Testis (tissue), 3 donors: ENCODE measurements around the gene ZBTB7C. TPM values are rescaled to one million over a fixed set of nuclear protein-coding genes. Genes with fewer than 3 reads are reported as not detected.

Experiments
- DNase-seq: peaks from one replicate; pipeline ENCODE4 v3.0.0-alpha.2; 2019
- H3K27ac ChIP-seq, 2 donors: fragments of 200-600 bp; sonication (generic); one replicate each; pipeline ENCODE4 v1.5.1; 2019
- H3K27me3 ChIP-seq: fragments of 200-600 bp; sonication (generic); one replicate; pipeline ENCODE4 v1.5.1; 2019
- H3K36me3 ChIP-seq: fragments of 200-600 bp; sonication (generic); one replicate; pipeline ENCODE4 v1.5.1; 2017; ENCODE audit warnings: low read depth; ENCODE audit errors: missing control alignments
- H3K4me1 ChIP-seq: fragments of 200-600 bp; sonication (generic); one replicate; pipeline ENCODE4 v1.5.1; 2019
- H3K4me3 ChIP-seq, 2 donors: fragments of 200-600 bp; sonication (generic); one replicate each; pipeline ENCODE4 v1.5.1; 2017 to 2019
- H3K9me3 ChIP-seq: fragments of 200-600 bp; sonication (generic); one replicate; pipeline ENCODE4 v1.5.1; 2017
- POLR2A ChIP-seq: fragments of 450-650 bp; IDR thresholded peaks from one replicate; pipeline ENCODE4 v1.6.1; 2017; ENCODE audit warnings: antibody characterized with exemption, mild to moderate bottlenecking, moderate library complexity
- WGBS, 2 donors: methylation state at CpG; one replicate each; pipeline ENCODE4 v1.1.5; 2018; 5-methylcytosine and 5-hydroxymethylcytosine counted together
- intact Hi-C: fragments of 100-400 bp; cut with DNase I; formaldehyde crosslinking; loops from one replicate; pipeline ENCODE4 v1.15.1; 2023; ENCODE audit warnings: low total_unique reads
- polyA plus RNA-seq: library from polyadenylated mRNA; stranded (reverse); fragments of 350-450 nt; fragmentation: Illumina TruSeq; extraction: RNeasy Lipid Tissue Mini Kit (QIAGEN cat#74804); gene quantifications from one replicate; pipeline ENCODE4 v1.2.3, GENCODE V29; 2014; ENCODE audit warnings: low read depth, low replicate concordance; ENCODE audit not compliant: insufficient read depth
- total RNA-seq, 2 donors: library from RNA; depleted of rRNA; stranded (reverse); fragments of >200 nt; gene quantifications; one replicate each; pipeline ENCODE4 v1.2.3, GENCODE V29; 2016
- TF ChIP-seq, protein P1 (sequence below), 3 experiments: fragments of 450-650 bp in 2 of 3; fragments of 200-600 bp in 1 of 3; sonication (generic) in 1 of 3; IDR thresholded peaks; one replicate each; pipeline ENCODE4 v1.5.1; 2016 to 2019; ENCODE audit warnings: antibody characterized with exemption in 3 of 3, mild to moderate bottlenecking in 2 of 3, moderate library complexity in 1 of 3

Gene ZBTB7C
- total and polyA plus RNA-seq, 3 donors from 2014 or later = 14.1 to 65.4 (median 42.4) TPM

DNA sequence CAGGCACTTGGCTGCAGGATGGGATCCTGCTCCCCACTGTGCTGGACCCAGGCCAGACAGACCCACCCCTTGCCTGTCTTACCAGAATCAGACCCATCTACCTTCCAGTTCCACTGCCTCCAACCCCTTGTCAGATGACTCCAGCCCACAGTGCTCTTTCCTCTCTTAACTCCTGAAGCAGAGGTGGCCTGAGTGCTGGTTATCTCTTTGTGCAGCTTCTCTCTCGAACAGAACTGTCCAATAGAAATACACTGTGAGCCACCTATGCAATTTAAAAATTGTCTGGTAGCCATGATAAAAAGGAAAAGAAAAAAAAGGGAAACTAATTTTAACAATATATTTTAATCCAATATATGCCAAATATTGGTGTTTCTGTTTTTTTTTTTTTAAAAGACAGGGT is 318.5 kb downstream of the ZBTB7C start:
- TF ChIP-seq POLR2A = no peak
- TF ChIP-seq, protein P1, sequence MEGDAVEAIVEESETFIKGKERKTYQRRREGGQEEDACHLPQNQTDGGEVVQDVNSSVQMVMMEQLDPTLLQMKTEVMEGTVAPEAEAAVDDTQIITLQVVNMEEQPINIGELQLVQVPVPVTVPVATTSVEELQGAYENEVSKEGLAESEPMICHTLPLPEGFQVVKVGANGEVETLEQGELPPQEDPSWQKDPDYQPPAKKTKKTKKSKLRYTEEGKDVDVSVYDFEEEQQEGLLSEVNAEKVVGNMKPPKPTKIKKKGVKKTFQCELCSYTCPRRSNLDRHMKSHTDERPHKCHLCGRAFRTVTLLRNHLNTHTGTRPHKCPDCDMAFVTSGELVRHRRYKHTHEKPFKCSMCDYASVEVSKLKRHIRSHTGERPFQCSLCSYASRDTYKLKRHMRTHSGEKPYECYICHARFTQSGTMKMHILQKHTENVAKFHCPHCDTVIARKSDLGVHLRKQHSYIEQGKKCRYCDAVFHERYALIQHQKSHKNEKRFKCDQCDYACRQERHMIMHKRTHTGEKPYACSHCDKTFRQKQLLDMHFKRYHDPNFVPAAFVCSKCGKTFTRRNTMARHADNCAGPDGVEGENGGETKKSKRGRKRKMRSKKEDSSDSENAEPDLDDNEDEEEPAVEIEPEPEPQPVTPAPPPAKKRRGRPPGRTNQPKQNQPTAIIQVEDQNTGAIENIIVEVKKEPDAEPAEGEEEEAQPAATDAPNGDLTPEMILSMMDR (IDR thresholded peaks at IDR 0.05) = no peak
- H3K9me3 ChIP-seq = no peaks in the 10 kb centered on the region
- WGBS, 2 donors = 84 to 95% methylated on average over 1 of the region's 1 CpG
- H3K27ac ChIP-seq = no peak overlapping the region
- H3K4me1 ChIP-seq = no peaks in the 10 kb centered on the region
- no peaks in the 10 kb centered on the region for H3K27me3 ChIP-seq
- H3K4me3 ChIP-seq = no peak overlapping the region
- no peaks in the 10 kb centered on the region for H3K36me3 ChIP-seq
- intact Hi-C loops = no loop called here
- DNase-seq = no peak

GRCh38 chr18:48090021-48090420 is 319.2 kb downstream of the ZBTB7C start:
- WGBS, 2 donors = 83 to 89% methylated on average over 9 of the region's 9 CpGs
- intact Hi-C loops = no loop called here
- Histone ChIP-seq H3K36me3 (no peaks in the 10 kb centered on the region), H3K4me3 (no peak overlapping the region), H3K27me3 (no peaks in the 10 kb centered on the region), H3K27ac (no peak overlapping the region), H3K4me1 (no peaks in the 10 kb centered on the region), H3K9me3 (no peaks in the 10 kb centered on the region)
- no peak for DNase-seq
- TF ChIP-seq, protein P1 (IDR thresholded peaks at IDR 0.05) = no peak
- TF ChIP-seq POLR2A = no peak

DNA sequence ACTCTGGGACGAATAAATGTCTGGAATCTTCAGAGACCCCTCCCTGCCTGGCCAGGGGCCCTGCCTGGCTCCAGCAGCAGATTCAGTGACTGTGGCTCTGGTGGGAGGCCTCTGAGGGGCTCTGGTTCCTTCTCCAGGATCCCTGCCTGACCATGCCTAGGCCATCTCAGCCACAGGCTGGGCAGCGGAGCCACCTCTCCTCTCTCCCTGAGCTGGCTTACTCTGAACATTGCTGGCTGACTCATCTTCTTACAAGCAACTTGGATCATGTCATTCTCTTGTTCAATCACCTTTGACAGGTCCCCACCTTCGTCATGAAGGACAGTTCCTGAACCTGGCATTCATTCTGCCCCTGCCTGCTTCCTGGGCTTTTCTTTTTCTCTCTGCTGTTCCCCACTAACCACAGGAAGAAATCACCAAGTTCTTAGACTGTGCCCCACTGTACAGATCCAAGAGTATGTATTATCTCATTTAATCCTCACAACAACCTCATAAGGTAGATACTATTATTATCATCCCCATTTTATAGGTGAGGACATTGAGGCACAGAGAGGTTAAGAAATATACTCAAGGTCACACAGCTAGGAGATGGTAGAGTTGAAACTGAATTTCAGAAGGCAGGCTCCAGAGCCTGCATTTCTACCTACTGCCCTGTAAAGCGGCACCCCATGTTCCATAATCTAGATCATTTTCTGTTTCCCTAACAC is 323.2 kb downstream of the ZBTB7C start:
- Histone ChIP-seq H3K9me3 (no peaks in the 10 kb centered on the region), H3K4me3 (no peak overlapping the region), H3K27me3 (no peaks in the 10 kb centered on the region), H3K36me3 (no peaks in the 10 kb centered on the region), H3K27ac (no peak overlapping the region), H3K4me1 (no peaks in the 10 kb centered on the region)
- no peak for DNase-seq
- intact Hi-C loops = no loop called here
- WGBS, 2 donors = 84 to 87% methylated on average over 4 of the region's 4 CpGs
- no peak for TF ChIP-seq POLR2A
- TF ChIP-seq, protein P1 (IDR thresholded peaks at IDR 0.05) = no peak

DNA sequence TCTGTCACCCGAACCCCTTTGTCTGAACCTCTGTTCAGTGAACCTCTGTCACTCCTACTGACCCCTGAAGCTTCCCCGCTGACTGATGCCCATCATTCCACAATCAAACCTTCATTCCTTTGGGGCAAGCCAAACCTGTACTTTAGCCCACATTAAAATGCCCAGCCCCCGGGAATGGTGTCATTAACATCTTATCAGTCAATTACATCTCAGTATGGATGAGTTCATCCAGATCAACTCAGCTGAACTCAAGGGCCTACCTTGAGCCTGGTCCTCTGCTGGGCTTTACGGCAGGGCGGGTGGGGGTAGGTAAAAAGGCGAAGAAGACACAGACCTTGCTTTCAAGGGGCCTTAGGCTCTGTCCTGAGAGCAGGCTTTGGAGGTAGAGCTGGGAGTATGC is 324.3 kb downstream of the ZBTB7C start:
- DNase-seq = no peak
- TF ChIP-seq, protein P1 (IDR thresholded peaks at IDR 0.05) = no peak
- TF ChIP-seq POLR2A = no peak
- H3K9me3 ChIP-seq = no peaks in the 10 kb centered on the region
- no peaks in the 10 kb centered on the region for H3K4me1 ChIP-seq
- H3K4me3 ChIP-seq = no peak overlapping the region
- H3K27ac ChIP-seq = no peak overlapping the region
- H3K27me3 ChIP-seq = no peaks in the 10 kb centered on the region
- H3K36me3 ChIP-seq = no peaks in the 10 kb centered on the region
- 96 to 97% methylated on average over 6 of the region's 6 CpGs for WGBS, 2 donors
- intact Hi-C loops = no loop called here
